HG02763 (cell line): ENCODE data around the gene RTN4.
"Not testable (repeated sequence)": the region's sequence is repeated elsewhere in the genome, so short reads cannot be mapped to it uniquely, and the experiment has no call there.

ENCODE experiments used
- ATAC-seq: cut with Tn5 transposase; IDR thresholded peaks from one replicate; pipeline ENCODE4 v1.9.1; 2021; ENCODE audit warnings: mild to moderate bottlenecking, moderate library complexity; ENCODE audit not compliant: unreplicated experiment

RTN4 gene

DNA sequence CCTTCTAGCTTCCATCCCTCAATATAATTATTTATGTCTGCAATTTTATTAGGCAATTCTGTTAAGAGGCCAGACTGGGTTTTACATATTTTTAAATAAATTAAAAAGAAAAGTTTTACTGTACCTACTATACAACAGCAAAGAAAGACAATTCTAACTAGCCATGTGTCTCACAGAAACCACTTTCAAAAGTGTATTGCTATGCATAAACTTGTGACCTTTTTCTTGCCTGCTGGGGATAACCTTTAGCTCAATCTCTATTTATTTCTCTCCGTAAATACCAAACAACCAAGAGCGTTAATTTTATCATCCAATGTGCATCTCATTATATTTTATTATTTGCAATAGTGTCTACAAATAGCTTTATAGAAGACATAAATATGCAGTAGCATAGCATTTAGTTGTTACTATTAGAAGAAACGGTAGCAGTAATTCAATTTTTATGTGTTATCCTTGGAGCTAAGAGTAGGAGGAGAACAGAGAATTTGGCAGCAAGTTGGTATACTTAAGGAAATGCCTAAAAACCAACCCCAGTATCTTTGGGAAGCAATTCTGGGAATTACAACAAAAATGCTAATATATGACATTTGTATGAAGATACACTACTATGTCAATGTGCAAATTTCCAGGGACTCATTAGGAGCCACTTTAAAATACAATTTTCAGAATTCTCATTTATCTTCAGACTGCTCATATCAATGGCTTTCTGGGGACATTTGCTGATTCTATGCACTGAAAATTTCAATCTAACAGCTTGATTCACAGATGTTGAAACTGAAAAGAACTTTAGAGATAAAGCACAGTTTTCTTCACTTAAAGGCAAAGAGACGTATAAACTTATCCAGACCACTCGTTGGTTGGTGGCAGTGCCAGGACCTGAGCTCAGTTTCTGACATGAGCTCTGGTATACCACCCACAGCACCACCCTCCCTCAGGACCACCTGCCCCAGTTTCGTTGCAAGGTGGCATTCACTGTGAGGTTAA, 23.0 kb upstream of the RTN4 start:
- no peak for ATAC-seq

DNA sequence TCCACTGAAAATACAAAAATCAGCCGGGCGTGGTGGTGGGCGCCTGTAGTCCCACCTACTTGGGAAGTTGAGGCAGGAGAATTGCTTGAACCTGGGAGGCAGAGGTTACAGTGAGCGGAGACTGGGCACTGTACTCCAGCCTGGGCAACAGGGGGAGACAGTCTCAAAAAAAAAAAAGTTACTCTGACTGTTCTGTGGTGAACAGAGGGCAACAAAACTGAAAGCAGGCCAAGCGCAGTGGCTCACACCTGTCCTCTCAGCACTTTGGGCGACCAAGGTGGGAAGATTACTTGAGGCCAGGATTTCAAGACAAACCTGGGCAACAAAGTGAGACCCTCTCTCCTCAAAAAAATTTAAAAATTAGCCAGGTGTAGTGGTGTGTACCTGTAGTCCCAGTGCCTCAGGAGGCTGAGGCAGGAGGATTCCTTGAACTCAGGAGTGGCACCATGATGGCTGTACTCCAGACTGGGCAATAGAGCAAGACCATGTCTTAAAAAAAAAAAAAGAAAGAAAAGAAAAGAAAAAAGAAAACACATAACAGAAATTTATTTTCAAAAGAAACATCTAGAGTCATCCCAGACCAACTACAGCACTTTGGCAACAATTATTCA, 13.6 kb upstream of the RTN4 start:
- no peak for ATAC-seq

DNA sequence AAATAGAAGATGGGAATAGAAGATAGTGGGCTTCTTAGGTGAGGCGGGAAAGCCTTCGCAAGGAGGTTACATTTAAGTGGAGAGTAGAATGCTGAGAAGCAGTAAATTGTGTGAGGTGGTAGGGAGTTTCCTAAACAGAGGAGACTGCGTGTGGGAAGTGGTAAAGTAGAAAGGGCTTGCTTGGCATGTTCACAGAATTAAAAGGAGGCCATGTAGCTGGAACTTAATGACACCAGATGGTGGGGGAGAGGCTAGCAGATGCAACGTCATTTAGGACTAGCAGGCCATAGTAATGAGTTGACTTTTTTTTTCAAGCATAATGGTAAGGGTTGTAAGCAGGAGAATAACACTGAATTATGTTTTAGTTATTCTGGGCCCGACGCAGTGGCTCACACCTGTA, 13.0 kb upstream of the RTN4 start:
- ATAC-seq: no peak

DNA sequence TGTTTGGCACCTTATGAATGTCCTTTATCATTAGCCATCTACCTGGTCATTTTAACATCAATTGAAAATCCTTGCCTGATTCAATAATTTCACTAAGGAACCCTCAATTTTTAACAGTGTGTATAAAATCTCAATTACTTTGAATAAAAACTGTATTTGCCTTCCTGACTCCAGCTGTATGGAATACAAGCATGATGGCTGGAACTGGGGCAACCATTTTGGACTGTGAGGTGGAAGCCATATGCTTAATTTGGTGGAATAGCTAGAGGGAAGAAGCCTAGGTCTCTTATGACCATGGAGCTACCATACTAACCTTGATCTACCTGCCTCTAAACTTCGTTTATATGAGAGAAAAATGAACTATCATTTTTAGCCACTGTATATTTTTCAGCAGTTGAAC, 12.5 kb upstream of the RTN4 start:
- no peak for ATAC-seq

DNA sequence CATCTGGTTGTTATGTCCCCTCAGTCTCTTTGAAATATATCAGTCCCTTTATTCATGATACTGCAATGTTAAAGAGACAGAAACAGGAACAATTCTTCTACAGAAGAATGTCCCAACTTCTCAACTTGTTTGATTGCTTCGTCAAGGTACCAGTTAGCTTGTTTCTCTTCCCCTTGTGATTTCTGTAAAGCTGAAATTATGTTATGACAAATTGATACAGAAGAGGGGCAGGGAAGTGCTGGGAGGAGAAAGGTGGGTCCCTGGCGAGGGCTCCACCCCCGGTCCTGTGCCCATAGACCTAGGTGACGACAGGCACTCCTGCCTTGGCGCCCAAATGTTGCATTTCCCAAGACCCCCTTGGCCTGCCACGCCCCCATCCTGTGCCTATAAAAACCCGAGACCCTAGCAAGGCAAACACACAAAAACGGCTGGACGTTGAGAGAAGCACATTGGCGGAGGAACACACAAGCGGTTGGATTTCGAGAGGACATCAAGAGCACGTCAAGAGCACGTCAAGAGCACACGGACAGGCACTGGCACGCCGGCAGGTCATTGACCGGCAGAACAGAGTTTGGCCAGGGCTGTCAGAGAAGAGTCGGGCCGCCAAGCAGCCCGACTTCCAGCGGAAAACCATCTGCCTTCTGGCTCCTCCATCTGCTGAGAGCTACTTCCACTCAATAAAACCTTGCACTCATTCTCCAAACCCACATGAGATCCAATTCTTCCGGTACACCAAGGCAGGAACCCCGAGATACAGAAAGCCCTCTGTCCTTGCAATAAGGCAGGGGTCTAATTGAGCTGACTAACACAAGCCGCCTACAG, 11.5 kb upstream of the RTN4 start:
- no peak for ATAC-seq

DNA sequence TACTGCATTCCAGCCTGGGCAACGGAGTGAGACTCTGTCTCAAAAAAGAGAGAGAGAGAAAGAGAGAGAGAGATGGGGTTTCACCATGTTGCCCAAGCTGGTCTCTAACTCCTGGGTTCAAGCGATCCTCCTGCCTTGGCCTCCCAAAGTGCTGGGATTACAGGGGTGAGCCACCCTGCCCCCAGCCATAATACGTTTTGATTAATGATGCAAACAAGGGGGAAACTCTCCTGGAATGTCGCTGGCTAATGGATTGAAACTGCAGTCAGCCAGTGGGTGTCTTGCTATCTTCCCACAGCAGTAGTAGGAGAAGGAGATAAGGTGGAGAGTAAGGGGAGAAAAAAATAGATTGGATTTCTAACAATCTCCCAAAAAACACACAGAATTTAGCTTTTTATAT, 9.5 kb upstream of the RTN4 start:
- ATAC-seq: no peak

DNA sequence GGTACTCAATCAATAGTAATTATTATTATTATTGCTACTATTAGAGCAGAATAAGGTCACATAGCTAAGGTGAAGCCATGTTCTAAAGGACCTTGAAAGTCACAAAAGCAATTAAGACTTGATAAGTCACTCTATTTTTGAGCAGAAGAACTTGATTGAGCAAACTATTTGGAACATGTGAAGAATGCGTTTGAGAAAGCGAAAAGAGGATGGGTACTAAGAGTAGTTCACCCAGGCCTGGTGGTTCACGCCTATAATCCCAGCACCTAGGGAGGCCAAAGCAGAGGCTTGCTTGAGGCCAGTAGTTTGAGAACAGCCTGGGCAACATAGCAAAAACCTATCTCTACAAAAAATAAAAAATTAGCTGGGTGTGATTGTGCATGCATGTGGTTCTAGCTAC, 7.2 kb upstream of the RTN4 start:
- no peak for ATAC-seq

DNA sequence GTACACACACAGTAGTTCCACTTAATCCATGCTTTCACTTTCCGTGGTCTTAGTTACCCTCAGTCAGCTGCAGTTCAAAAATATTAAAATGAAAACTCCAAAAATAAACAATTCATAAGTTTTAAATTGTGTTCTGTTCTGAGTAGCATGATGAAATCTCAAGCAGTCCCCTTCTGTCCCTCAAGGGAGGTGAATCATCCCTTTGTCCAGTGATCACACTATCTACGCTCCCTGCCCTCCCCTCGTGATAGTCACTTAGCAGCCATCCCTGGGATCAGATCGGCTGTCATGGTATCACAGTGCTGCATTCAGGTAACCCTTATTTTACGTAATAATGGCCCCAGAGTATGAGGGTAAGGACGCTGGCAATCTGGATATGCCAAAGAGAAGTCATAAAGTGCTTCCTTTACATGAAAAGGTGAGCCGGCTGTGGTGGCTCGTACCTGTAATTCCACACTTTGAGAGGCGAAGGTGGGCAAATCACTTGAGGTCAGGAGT, 5.8 kb upstream of the RTN4 start:
- no peak for ATAC-seq

DNA sequence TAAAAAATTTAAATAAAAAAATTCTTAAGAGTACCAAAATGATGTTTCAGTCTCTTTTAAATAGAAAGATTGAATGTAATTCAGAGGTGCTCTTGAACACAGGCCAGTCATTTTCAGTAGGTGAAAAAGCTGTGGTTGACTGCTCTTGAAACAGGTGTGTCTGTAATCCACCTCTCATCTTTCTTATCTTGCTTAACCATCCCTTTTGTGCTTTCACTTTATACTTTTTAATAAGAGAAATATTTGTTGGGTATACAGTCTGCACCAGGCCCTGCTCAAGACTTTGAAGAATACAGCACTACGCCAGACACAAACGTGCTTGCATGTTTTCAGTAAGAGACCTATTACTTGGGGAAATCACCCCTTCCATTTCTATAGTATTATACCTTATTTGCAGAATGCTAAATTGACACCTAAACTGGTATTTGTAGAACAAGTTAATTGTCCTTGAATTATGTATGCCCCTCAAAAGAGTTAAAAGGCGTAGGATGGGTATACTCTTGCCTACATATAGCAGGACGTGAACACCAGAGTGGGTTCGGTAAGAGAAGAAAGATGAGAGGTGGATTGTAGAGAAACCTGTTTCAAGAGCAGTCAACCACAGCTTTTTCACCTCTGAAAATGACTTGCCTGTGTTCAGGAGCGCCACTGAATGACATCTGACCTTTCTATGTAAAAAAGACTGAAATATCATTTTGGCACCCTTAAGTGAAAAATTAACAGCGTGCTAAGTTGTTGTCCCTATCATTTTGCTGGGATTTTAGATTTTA, 4.0 kb upstream of the RTN4 start:
- ATAC-seq: peak; percentile 17

DNA sequence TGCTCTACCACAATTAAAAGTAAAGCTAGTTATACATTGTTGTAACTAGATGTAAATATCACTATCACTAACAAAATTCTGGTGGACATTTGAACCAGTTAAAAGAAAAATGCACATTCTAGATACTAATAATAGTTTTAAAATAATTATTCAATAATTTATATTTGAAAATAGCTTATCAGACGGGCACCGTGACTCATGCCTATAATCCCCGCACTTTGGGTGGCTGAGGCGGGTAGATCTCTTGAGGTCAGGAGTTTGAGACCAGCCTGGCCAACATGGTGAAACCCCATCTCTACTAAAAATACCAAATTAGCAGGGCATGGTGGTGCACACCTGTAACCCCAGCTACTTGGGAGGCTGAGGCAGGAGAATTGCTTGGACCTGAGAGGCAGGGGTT, 3.0 kb upstream of the RTN4 start:
- not testable (repeated sequence) for ATAC-seq

DNA sequence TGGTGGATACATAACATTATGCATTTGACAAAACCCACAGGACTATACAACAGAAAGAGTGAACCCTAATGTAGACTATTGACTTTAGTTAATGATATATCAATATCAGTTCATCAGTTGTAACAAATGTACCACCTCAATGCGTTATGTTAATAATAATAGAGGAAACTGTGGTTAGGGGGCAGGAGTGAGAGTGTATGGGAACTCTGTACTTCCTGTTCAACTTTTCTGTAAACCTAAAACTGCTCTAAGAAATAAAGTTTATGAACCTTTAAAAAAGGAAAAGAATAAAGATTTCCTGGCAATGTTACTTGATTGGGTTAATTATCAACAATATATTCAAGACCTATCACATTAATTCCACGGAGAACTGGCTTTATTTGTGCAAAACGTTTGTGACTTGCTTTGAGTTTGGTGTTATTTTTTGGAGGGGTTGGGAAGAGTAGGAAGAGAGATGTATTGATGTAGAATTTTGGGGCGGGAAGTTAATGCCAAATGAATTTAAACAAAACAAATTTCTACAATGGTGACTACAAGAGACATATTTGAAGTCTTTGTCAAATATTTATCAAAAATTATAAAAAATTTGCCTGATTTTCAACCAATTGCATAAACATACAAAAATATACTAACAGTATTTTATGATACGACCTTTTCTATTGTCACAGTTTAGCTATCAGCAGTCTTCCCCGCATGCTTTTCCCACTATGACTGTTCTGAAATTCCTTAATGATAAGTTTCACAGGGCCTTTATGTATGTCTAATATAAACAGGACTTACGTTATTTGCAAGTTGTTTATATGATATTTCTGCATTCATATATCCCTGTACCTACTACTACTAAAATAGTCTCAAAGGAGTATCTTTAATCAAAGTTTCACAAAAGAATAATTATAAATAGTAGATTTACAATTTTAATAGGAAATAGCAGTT, 2.1 kb upstream of the RTN4 start:
- no peak for ATAC-seq

DNA sequence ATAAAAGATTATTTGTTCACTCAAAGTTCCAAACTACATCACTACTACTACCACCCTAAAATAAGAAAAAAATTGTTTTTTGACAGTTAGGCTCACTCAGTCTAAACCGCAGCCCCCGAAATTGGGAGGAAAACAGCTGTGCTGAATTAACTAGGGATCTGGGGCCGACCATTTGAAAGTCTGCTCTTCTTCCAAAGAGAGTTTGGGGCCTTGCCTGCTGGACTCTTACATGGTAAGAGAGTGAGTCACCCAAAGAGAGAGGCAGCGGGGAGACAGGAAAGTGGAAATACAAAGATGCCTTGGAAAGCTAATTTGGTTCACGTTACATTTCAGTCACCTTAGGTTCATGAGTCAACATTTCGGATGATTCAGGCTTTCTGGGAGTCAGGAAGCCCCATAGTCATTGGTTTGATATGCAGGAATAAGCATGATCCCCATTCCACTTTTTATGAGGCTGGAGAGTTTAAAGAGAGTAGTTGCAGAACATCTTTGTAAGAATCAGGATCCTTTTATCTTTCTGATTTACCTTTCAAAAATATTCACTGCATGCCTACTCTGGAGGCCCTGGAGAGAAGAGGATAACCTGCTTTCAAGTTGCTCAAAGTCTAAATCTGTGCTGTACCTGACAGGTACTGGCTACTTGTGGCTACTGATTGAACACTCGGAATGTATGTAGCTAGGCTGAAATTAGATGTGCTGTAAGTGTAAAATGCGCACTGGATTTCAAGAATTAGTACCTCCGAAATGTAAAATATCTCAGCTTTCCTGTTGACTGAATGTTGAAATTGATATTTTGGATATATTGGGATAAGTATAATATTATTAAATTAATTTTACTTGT, 995 bp upstream of the RTN4 start:
- no peak for ATAC-seq

DNA sequence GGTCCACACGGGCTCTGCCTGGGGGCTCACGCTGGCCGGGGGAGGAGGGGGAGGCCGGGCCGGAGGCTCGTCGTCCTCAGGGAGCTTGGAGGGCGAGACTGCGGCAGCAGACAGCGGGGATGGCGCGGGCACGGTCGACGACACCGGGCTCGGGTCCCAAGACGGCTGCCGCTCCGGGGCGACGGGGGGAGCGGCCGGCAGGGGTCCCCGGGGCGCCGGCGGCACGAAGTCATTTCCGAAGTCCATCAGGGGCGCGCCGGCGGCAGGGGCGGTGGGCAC, 491 bp downstream of the RTN4 start:
- ATAC-seq: no peak

DNA sequence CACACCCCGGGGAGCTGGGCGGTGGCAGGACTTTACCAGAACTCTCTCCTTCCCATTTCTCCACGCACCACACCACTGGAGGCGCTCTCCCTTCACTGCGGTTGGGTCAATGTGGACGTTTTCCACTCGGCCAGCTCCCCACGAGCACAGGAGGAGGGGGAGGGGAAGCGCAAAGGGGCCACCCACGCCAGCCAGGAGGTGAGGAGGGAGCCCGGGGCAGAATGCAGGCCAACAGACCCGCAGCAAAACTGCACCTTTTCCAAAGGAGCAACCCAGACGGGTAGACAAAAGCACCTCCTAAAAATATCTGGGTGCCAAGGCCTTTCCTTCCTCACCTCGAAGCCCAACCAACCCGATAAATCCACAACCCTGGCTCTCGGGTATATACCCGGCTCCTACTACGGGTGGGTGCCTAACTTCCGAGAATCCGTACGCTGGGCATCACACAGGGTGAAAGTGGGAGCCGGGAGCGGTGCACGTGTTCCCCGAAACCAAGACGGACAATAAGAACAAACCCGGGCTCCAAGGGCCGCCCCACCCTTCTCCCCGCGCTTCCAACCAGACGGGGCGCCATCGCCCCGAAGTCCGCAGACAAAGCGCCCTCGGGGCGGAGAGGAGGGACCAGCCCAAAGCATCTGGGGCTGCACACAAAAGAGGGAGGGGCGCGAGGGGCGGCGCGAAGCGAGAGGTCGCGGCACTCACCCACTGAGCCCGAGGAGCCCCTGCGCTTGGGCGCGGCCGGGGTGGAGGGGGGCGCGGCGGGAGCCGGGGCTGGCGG, 1.0 kb downstream of the RTN4 start:
- ATAC-seq: no peak

DNA sequence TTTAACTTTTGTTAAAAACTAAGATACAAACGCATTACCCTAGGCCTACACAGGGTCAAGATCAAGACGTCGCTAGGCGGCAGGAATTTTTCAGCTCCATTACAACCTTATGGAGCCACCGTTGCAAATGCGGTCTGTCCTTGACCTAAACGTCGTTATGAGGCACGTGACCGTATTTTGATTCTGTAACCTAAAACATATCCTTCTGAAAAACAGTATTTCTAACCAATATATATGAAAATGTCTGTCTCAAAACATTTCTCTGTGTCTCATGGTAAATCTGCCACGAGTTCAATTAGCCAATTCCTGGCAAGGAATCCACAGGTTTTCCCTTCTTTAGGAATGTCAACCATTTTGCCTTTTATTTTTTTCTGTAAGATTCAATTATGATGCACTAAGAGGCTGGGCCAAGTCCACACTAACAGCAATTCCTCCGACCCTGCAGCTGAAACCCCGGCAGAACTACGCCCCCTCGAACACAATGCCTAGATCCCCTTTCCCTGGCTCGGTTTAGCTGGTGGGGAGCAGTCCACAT, 1.7 kb downstream of the RTN4 start:
- ATAC-seq: no peak

DNA sequence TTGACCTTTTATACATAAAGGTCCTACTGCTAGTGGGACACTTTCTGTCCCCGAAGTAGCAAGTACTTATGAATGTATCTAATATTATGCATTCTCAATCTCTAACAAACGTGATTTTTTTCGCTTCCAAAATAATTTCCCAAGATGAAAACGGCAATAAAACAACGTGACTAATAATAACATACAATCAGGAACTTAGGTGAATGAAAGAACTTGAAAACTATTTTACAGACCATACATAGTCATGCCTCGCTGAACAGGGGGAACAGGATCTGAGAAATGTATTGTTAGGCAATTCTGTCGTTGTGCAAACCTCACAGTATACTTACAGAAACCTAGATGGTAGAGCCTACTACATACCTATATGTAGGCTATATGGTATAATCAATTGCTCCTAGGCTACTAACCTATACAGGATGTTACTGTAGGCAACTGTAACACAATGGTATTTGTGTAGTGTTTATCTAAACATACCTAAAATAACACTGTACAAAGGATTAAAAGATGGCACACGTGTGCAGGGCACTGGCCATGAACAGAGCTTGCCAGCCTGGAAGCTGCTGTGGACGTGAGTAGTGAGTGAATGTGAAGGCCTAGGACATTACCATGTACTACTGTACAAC, 2.5 kb downstream of the RTN4 start:
- ATAC-seq: no peak

DNA sequence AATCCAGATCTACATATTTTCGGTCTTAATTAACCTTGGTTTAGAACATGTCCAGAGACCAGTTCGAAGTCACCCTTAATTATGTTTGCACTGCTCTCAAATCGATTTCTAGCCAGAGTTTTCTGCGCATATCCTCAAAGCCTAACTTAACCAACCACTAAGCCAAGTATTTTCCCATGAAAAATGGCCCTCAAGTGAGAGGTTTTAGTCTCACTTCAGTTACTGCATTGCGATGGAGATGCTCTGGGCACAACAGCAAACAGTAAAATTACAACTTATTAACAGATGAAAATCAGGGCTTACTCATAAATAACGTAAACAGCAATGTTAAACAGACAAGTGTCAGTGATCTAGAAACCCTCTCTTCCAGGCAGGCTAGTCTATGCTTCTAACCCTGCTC, 4.5 kb downstream of the RTN4 start:
- no peak for ATAC-seq
